ENCODE results near the gene OSBPL8. TPM values are rescaled to one million over a fixed set of nuclear protein-coding genes. Genes with fewer than 3 reads are reported as not detected.
"Not testable (repeated sequence)": the region's sequence is repeated elsewhere in the genome, so short reads cannot be mapped to it uniquely, and the experiment has no call there.

Gene OSBPL8
- total RNA-seq, 4 donors from 2014 or later = 25.6 to 46.0 (median 43.4) TPM

GRCh38 chr12:76332606-76333005 lies 227.0 kb downstream of the OSBPL8 start:
- no peak for ATAC-seq
- no peak overlapping the region for H3K27ac ChIP-seq
- in situ Hi-C loops (cut with MboI; ENCODE audit: low sequenced_read_pairs in 4 of 4) = loop anchor here in 2 of 4 donors (10.0 to 25.0 kb wide), 2 partner anchors 68 to 245 kb away; partner anchors contain the start of gene NAP1L1 (in 2 of the 2)

GRCh38 chr12:76329606-76330005 lies 230.0 kb downstream of the OSBPL8 start:
- no peak overlapping the region for H3K27ac ChIP-seq
- intact Hi-C loops (cut with DNase I; ENCODE audit: low total_unique reads) (no loop called here), in situ Hi-C loops (cut with MboI; ENCODE audit: low sequenced_read_pairs in 4 of 4) (loop anchor here in 2 of 4 donors (10.0 to 25.0 kb wide), 2 partner anchors 65 to 242 kb away; partner anchors contain the start of gene NAP1L1 (in 2 of the 2))
- no peak overlapping the region for H3K4me3 ChIP-seq
- H3K27me3 ChIP-seq = no peaks in the 10 kb centered on the region
- ATAC-seq (no peak), DNase-seq (no peak)
- no peak for TF ChIP-seq POLR2A (IDR thresholded peaks at IDR 0.05)
- no peak for TF ChIP-seq CTCF (IDR thresholded peaks at IDR 0.05 in 4 of 5, conservative IDR thresholded peaks at IDR 0.05 in 1 of 5)
- H3K36me3 ChIP-seq = no peaks in the 10 kb centered on the region
- no peaks in the 10 kb centered on the region for H3K9me3 ChIP-seq
- no peaks in the 10 kb centered on the region for H3K4me1 ChIP-seq

More at GRCh38 chr12:76332606-76333005, 227.0 kb downstream of the OSBPL8 start:
- DNase-seq = no peak
- H3K36me3 ChIP-seq = no peaks in the 10 kb centered on the region
- H3K27me3 ChIP-seq = no peaks in the 10 kb centered on the region
- no peaks in the 10 kb centered on the region for H3K4me1 ChIP-seq
- H3K9me3 ChIP-seq = no peaks in the 10 kb centered on the region
- intact Hi-C loops (cut with DNase I; ENCODE audit: low total_unique reads) = no loop called here
- no peak overlapping the region for H3K4me3 ChIP-seq
- TF ChIP-seq CTCF (IDR thresholded peaks at IDR 0.05 in 4 of 5, conservative IDR thresholded peaks at IDR 0.05 in 1 of 5) (no peak), POLR2A (IDR thresholded peaks at IDR 0.05) (no peak)

- Histone ChIP-seq H3K9me3 (no peaks in the 10 kb centered on the region), H3K36me3 (no peaks in the 10 kb centered on the region), H3K27me3 (no peaks in the 10 kb centered on the region), H3K4me1 (no peaks in the 10 kb centered on the region), H3K4me3 (no peak overlapping the region), H3K27ac (no peak overlapping the region)
- DNase-seq (no peak), ATAC-seq (no peak)
- no peak for TF ChIP-seq POLR2A (IDR thresholded peaks at IDR 0.05)
- no peak for TF ChIP-seq CTCF (IDR thresholded peaks at IDR 0.05 in 4 of 5, conservative IDR thresholded peaks at IDR 0.05 in 1 of 5)
- in situ Hi-C loops (cut with MboI; ENCODE audit: low sequenced_read_pairs in 4 of 4) (loop anchor here in 2 of 4 donors (25.0 kb wide), 1 partner anchor 242 kb away; the partner anchor contains the start of gene NAP1L1 (in 2 of the 2)), intact Hi-C loops (cut with DNase I; ENCODE audit: low total_unique reads) (no loop called here)
Observed at GRCh38 chr12:76329159-76329558, 230.4 kb downstream of the OSBPL8 start.

- ATAC-seq; H3K4me3 ChIP-seq; intact Hi-C loops (cut with DNase I; ENCODE audit: low total_unique reads); H3K36me3 ChIP-seq; H3K9me3 ChIP-seq; in situ Hi-C loops (cut with MboI; ENCODE audit: low sequenced_read_pairs in 4 of 4); DNase-seq; H3K27me3 ChIP-seq; H3K4me1 ChIP-seq; H3K27ac ChIP-seq: not testable (repeated sequence)
Observed at GRCh38 chr12:76319595-76320319, 239.8 kb downstream of the OSBPL8 start.

GRCh38 chr12:76318773-76319594 lies 240.6 kb downstream of the OSBPL8 start:
- no peak for TF ChIP-seq CTCF (IDR thresholded peaks at IDR 0.05 in 4 of 5, conservative IDR thresholded peaks at IDR 0.05 in 1 of 5)
- ATAC-seq = no peak
- in situ Hi-C loops (cut with MboI; ENCODE audit: low sequenced_read_pairs in 4 of 4) (no loop called here), intact Hi-C loops (cut with DNase I; ENCODE audit: low total_unique reads) (no loop called here)
- Histone ChIP-seq H3K27ac (no peak overlapping the region), H3K4me1 (no peaks in the 10 kb centered on the region), H3K9me3 (no peaks in the 10 kb centered on the region), H3K36me3 (no peaks in the 10 kb centered on the region), H3K4me3 (no peak overlapping the region), H3K27me3 (no peaks in the 10 kb centered on the region)
- DNase-seq = no peak
